Suprapubic skin (tissue), 4 donors: Measurements from ENCODE around the gene FAM3B. TPM values are rescaled to one million over a fixed set of nuclear protein-coding genes. Genes with fewer than 3 reads are reported as not detected.
A peak's percentile ranks its signal among the peaks of the same experiment; 100 is the strongest.

Experiments used
- DNase-seq, 2 donors: peaks; one replicate each; pipeline ENCODE4 v3.0.0-alpha.2; 2019; ENCODE audit warnings: low spot score in 2 of 2
- H3K27ac ChIP-seq: fragments of 200-600 bp; sonication (generic); one replicate; pipeline ENCODE4 v1.5.1; 2019
- H3K27me3 ChIP-seq: fragments of 200-600 bp; sonication (generic); one replicate; pipeline ENCODE4 v1.5.1; 2019
- H3K36me3 ChIP-seq: fragments of 200-600 bp; sonication (generic); one replicate; pipeline ENCODE4 v1.5.1; 2019
- H3K4me1 ChIP-seq: fragments of 200-600 bp; sonication (generic); one replicate; pipeline ENCODE4 v1.5.1; 2019
- H3K4me3 ChIP-seq: fragments of 200-600 bp; sonication (generic); one replicate; pipeline ENCODE4 v1.5.1; 2019; ENCODE audit warnings: mild to moderate bottlenecking
- H3K9me3 ChIP-seq: fragments of 200-600 bp; sonication (generic); one replicate; pipeline ENCODE4 v1.5.1; 2019
- EP300 ChIP-seq: sonication (generic); formaldehyde crosslinking; IDR thresholded peaks from one replicate; pipeline ENCODE4 v1.6.1; 2017; ENCODE audit warnings: antibody characterized with exemption
- POLR2A ChIP-seq, 2 donors: fragments of 450-650 bp; IDR thresholded peaks; one replicate each; pipeline ENCODE4 v1.6.1; 2017; ENCODE audit warnings: antibody characterized with exemption in 2 of 2, mild to moderate bottlenecking in 2 of 2, moderate library complexity in 2 of 2
- POLR2AphosphoS5 ChIP-seq, 3 donors: sonication (generic); formaldehyde crosslinking; IDR thresholded peaks; one replicate each; pipeline ENCODE4 v1.6.1; 2017; ENCODE audit warnings: antibody characterized with exemption in 3 of 3
- WGBS: methylation state at CpG from one replicate; pipeline ENCODE4 v1.1.5; 2018; 5-methylcytosine and 5-hydroxymethylcytosine counted together
- total RNA-seq, 4 donors: library from RNA; depleted of rRNA; stranded (reverse); fragments of >200 nt; gene quantifications; one replicate each; pipeline ENCODE4 v1.1.0, GENCODE V29; 2016
- TF ChIP-seq, protein P1 (sequence below), 2 donors: fragments of 200-600 bp in 1 of 2; fragments of 450-650 bp in 1 of 2; sonication (generic) in 1 of 2; IDR thresholded peaks; one replicate each; pipeline ENCODE4 v1.5.1; 2016 to 2019; ENCODE audit warnings: antibody characterized with exemption in 2 of 2, mild to moderate bottlenecking in 1 of 2, moderate library complexity in 1 of 2

The FAM3B gene
- total RNA-seq, 4 donors from 2014 or later, result 1.9 to 3.3 (median 3.1) TPM; not detected in 1

DNA sequence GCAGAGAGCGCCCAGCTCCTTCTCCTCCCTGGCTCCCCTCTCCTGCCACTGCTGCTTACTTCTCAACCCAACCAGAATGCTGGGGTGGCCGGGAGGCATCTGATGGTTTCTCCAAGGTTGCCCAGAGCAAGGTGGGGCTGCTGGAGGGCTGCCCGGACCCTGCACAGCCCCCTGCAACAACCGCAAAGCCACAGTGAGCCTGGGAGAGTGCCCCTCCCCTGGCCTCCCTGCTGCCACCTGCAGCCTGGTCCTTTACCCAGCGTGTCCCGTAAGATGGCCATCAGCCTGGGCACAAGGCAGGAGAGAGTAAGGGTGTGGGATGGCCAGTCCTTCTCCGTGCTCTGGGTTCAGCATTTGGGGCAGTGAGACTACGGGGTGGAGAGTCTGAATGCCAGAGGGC is 62.2 kb downstream of the FAM3B start:
- Histone ChIP-seq H3K4me1 (peaks cover 8% of the 10 kb centered on the region), H3K27ac (no peak overlapping the region), H3K36me3 (peaks cover 25% of the 10 kb centered on the region), H3K9me3 (no peaks in the 10 kb centered on the region), H3K27me3 (no peaks in the 10 kb centered on the region), H3K4me3 (no peak overlapping the region)
- TF ChIP-seq POLR2AphosphoS5 (IDR thresholded peaks at IDR 0.05) (no peak), POLR2A (IDR thresholded peaks at IDR 0.05) (no peak), EP300 (no peak)
- 97% methylated on average over 7 of the region's 8 CpGs for WGBS
- DNase-seq, result no peak

DNA sequence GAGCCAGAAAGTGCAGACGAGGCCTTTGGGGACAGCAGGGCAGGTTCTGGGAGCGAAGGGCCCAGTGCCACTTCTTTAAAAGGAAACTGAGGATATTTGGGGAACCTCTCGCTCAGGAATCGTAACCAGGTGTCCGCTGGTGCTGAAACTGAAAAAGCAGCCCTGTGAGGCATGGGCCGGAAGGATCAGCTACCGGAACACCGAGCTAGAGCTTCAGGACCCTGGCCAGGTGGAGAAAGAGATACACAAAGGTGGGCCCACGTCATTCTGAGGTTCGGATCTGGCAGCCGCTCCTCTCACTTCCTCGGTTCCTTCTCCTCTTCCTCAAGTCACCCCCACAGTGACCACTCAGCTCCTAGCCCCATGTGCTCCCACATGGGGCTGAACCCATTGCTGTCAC is 63.3 kb downstream of the FAM3B start:
- peaks cover 25% of the 10 kb centered on the region for H3K36me3 ChIP-seq
- WGBS, result 91% methylated on average over 12 of the region's 12 CpGs

DNA sequence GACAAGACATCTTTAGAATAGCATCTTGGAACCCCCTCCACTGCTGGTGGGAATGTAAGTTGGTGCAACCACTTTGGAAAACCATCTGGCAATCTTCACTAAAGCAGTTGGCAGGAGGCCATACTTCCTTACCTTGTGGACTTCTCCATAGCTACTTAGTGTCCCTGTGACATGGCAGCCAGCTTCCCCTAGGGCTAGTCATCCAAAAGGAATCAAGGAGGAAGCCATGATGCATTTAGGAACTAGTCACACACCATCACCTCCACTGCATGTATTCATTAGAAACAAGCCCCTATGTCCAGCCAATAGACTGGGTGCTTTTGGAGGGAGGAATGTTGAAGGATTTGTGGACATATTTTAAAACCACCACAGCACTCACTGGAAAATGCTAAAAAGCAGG is 65.1 kb downstream of the FAM3B start:
- no peak overlapping the region for H3K27ac ChIP-seq
- no peak overlapping the region for H3K4me3 ChIP-seq
- DNase-seq, result no peak
- H3K9me3 ChIP-seq, result no peaks in the 10 kb centered on the region
- H3K27me3 ChIP-seq, result no peaks in the 10 kb centered on the region
- peaks cover 12% of the 10 kb centered on the region for H3K4me1 ChIP-seq
- TF ChIP-seq, protein P1, sequence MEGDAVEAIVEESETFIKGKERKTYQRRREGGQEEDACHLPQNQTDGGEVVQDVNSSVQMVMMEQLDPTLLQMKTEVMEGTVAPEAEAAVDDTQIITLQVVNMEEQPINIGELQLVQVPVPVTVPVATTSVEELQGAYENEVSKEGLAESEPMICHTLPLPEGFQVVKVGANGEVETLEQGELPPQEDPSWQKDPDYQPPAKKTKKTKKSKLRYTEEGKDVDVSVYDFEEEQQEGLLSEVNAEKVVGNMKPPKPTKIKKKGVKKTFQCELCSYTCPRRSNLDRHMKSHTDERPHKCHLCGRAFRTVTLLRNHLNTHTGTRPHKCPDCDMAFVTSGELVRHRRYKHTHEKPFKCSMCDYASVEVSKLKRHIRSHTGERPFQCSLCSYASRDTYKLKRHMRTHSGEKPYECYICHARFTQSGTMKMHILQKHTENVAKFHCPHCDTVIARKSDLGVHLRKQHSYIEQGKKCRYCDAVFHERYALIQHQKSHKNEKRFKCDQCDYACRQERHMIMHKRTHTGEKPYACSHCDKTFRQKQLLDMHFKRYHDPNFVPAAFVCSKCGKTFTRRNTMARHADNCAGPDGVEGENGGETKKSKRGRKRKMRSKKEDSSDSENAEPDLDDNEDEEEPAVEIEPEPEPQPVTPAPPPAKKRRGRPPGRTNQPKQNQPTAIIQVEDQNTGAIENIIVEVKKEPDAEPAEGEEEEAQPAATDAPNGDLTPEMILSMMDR (IDR thresholded peaks at IDR 0.05), result no peak
- no peak for TF ChIP-seq EP300
- peaks cover 25% of the 10 kb centered on the region for H3K36me3 ChIP-seq

More for the DNA sequence above, 63.3 kb downstream of the FAM3B start:
- no peak for TF ChIP-seq EP300
- Histone ChIP-seq H3K4me1 (peaks cover 8% of the 10 kb centered on the region), H3K9me3 (no peaks in the 10 kb centered on the region), H3K27ac (no peak overlapping the region), H3K4me3 (no peak overlapping the region), H3K27me3 (no peaks in the 10 kb centered on the region)
- no peak for DNase-seq

DNA sequence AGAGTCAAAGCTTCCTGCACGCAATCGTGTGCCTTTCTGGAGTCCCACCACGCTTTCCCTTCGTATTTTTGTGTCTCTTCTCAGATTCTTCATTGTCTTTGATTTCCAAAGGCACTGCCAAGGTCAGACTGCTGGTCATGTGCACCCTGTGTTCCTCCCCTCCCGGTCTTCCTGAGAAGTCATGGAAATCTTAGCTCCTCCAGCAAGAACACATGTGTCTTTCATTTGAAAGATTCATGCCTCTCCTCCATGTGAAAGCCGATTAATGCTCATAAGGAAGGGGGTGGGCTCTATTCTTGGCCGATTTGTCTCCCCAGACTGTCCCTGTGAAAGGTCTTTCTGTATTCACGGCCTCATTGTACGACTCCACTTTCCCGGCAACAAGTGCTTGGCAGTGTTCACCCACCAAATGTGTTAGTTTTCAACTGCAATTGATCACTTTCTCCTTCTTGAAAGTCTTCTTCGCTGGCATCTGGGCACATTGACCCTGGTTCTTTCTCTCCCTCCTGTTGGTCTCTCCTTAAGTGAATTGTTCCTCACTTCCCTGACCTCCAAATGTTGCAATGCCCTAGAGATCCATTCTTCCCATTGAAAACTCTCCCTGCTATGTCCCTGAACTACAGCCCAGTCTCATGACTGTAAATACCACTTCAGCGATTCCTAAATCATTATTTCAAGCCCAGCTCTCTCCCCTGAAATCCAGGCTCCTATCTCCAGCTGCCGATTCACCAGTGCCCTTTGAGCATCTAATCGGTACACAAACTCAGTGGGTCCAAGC is 70.6 kb downstream of the FAM3B start:
- DNase-seq, result no peak
- peaks cover 6% of the 10 kb centered on the region for H3K36me3 ChIP-seq
- 70% methylated on average over 14 of the region's 14 CpGs for WGBS
- TF ChIP-seq, protein P1 (IDR thresholded peaks at IDR 0.05), result no peak
- TF ChIP-seq POLR2AphosphoS5 (IDR thresholded peaks at IDR 0.05) (no peak), POLR2A (IDR thresholded peaks at IDR 0.05) (no peak), EP300 (no peak)
- no peak overlapping the region for H3K4me3 ChIP-seq
- peaks cover 13% of the 10 kb centered on the region for H3K4me1 ChIP-seq
- H3K27me3 ChIP-seq, result no peaks in the 10 kb centered on the region
- no peaks in the 10 kb centered on the region for H3K9me3 ChIP-seq
- peak overlapping the region; percentile 87 for H3K27ac ChIP-seq

DNA sequence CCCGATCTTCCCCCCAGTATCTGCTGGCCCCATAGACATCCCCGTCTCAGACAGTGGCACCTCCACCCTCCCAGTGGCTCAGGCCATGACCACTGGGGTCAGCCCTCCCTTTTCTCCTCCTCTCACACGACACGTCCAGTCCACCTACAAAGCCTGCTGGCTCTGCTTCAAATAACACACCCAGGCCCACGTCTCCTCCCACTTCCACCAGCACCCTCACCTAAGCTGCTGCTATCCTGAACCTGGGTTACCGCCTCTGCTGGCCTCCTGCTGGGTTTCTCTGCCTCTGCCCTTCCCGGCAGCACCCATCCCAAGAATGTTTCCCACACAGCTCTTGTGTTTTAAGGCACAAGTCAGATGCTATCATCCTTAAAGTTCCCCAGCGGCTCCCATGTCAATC is 71.2 kb downstream of the FAM3B start:
- no peaks in the 10 kb centered on the region for H3K9me3 ChIP-seq

DNA sequence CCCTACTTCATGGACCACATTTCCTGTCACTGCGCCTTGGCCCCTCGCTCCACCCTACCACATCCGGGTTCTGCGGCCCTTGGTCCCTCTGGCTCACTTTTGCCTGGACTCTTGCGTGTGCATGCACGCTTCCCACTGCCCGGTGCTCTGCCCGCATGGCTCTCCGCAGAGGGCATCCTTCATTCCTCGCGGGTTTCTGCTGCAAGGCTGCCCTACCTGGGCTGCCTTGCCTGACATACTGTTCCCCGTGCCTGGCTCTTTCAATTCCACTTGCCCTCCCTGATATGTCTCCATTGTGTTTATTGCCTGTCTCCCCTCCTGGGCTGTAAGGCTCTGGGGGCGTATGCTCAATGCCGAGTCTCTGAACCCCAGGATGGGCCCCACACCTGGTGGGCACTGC is 71.7 kb downstream of the FAM3B start:
- 98% methylated on average over 14 of the region's 14 CpGs for WGBS

More for the DNA sequence above, 71.2 kb downstream of the FAM3B start:
- peak overlapping the region; percentile 87 for H3K27ac ChIP-seq
- no peaks in the 10 kb centered on the region for H3K27me3 ChIP-seq
- WGBS, result 84% methylated on average over 8 of the region's 8 CpGs
- TF ChIP-seq EP300 (no peak), POLR2AphosphoS5 (IDR thresholded peaks at IDR 0.05) (no peak), POLR2A (IDR thresholded peaks at IDR 0.05) (no peak)
- TF ChIP-seq, protein P1 (IDR thresholded peaks at IDR 0.05), result no peak
- DNase-seq, result no peak
- no peak overlapping the region for H3K4me3 ChIP-seq
- peaks cover 6% of the 10 kb centered on the region for H3K36me3 ChIP-seq
- H3K4me1 ChIP-seq, result peaks cover 13% of the 10 kb centered on the region

More for the DNA sequence above, 71.7 kb downstream of the FAM3B start:
- Histone ChIP-seq H3K4me3 (no peak overlapping the region), H3K4me1 (peaks cover 13% of the 10 kb centered on the region), H3K36me3 (peaks cover 6% of the 10 kb centered on the region), H3K27me3 (no peaks in the 10 kb centered on the region), H3K9me3 (no peaks in the 10 kb centered on the region), H3K27ac (peak overlapping the region; percentile 87)
- DNase-seq, result peak in 1 of 2 donors; percentile 62
- TF ChIP-seq POLR2AphosphoS5 (IDR thresholded peaks at IDR 0.05), result no peak
- no peak for TF ChIP-seq EP300
- TF ChIP-seq, protein P1 (IDR thresholded peaks at IDR 0.05), result no peak
- no peak for TF ChIP-seq POLR2A (IDR thresholded peaks at IDR 0.05)
